Right atrium auricular region (tissue), 2 donors: ENCODE data around the gene PRICKLE3. TPM values are rescaled to one million over a fixed set of nuclear protein-coding genes. Genes with fewer than 3 reads are reported as not detected.

Experiments used
- DNase-seq: peaks from one replicate; pipeline ENCODE4 v3.0.0-alpha.2; 2019; ENCODE audit warnings: low spot score
- H3K27ac ChIP-seq, 2 donors: fragments of 200-600 bp; sonication (generic); 1 replicate in 1 of 2; 2 replicates in 1 of 2; pipeline ENCODE4 v1.5.1; 2016 to 2019
- H3K27me3 ChIP-seq, 2 donors: fragments of 200-600 bp; sonication (generic); one replicate each; pipeline versions ENCODE4 v1.5.1 to v1.6.0; 2017 to 2019
- H3K36me3 ChIP-seq: fragments of 200-600 bp; sonication (generic); one replicate; pipeline ENCODE4 v1.5.1; 2016
- H3K4me1 ChIP-seq, 2 donors: fragments of 200-600 bp; sonication (generic); one replicate each; pipeline versions ENCODE4 v1.5.1 to v1.6.0; 2017 to 2019
- H3K4me3 ChIP-seq, 2 donors: fragments of 200-600 bp; sonication (generic); 1 replicate in 1 of 2; 2 replicates in 1 of 2; pipeline ENCODE4 v1.5.1; 2017 to 2019; ENCODE audit warnings: mild to moderate bottlenecking in 1 of 2, moderate library complexity in 1 of 2
- H3K9me3 ChIP-seq, 2 donors: fragments of 200-600 bp; sonication (generic); one replicate each; pipeline ENCODE4 v1.5.1; 2019
- total RNA-seq, 2 donors: library from RNA; depleted of rRNA; stranded (reverse); fragments of >200 nt; gene quantifications; one replicate each; pipeline ENCODE4 v1.1.0, GENCODE V29; 2016
- TF ChIP-seq, protein P1 (sequence below), 2 donors: fragments of 200-600 bp; sonication (generic); IDR thresholded peaks; one replicate each; pipeline ENCODE4 v1.5.1; 2019; ENCODE audit warnings: antibody characterized with exemption in 2 of 2

The PRICKLE3 gene
- total RNA-seq, 2 donors from 2014 or later: 7.2 to 12.7 TPM

DNA sequence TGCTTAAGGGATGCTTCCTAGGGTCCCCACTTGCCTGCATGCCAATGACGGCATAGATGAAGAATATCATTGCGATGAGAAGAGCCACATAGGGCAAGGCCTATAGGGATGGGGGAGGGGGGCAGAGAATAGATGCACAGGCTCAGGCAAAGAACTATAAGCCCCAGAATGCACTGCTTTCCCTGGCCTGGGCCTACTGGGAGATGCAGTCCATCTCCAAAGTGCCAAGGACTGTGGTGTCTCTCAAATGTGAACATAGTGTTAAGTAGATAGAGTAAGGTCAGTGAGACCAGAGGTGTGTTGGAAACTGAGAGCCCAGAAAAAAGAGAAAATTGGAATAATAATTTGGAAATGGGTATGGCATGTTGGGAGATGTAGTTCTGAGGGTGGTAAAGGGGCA lies 26.0 kb upstream of the PRICKLE3 start:
- Histone ChIP-seq H3K9me3 (no peaks in the 10 kb centered on the region), H3K27me3 (no peaks in the 10 kb centered on the region), H3K27ac (no peak overlapping the region), H3K4me3 (no peak overlapping the region), H3K36me3 (no peaks in the 10 kb centered on the region), H3K4me1 (no peaks in the 10 kb centered on the region)
- no peak for DNase-seq
- TF ChIP-seq, protein P1, sequence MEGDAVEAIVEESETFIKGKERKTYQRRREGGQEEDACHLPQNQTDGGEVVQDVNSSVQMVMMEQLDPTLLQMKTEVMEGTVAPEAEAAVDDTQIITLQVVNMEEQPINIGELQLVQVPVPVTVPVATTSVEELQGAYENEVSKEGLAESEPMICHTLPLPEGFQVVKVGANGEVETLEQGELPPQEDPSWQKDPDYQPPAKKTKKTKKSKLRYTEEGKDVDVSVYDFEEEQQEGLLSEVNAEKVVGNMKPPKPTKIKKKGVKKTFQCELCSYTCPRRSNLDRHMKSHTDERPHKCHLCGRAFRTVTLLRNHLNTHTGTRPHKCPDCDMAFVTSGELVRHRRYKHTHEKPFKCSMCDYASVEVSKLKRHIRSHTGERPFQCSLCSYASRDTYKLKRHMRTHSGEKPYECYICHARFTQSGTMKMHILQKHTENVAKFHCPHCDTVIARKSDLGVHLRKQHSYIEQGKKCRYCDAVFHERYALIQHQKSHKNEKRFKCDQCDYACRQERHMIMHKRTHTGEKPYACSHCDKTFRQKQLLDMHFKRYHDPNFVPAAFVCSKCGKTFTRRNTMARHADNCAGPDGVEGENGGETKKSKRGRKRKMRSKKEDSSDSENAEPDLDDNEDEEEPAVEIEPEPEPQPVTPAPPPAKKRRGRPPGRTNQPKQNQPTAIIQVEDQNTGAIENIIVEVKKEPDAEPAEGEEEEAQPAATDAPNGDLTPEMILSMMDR (IDR thresholded peaks at IDR 0.05): no peak

DNA sequence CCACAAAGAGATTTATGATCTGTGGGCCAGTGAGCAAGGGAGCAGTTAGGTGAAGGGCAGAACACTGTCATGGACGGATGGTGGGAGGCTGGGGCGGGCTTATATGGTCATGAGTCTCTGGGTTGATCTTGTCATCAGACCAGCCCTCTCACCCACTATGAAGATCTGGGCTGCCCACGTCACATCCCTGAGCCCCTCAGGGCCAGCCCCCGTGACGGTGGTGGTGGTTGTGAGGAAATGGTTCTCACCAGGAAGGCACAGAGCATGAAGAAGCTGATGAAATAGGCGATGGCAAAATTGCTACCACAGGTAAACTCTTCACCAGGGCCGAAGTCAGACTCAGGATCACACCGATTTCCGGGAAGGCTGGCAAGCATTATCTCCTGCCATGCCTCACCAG lies 24.9 kb upstream of the PRICKLE3 start:
- no peak for DNase-seq
- H3K27me3 ChIP-seq: no peaks in the 10 kb centered on the region
- no peaks in the 10 kb centered on the region for H3K9me3 ChIP-seq
- TF ChIP-seq, protein P1 (IDR thresholded peaks at IDR 0.05): no peak
- H3K4me1 ChIP-seq: no peaks in the 10 kb centered on the region
- H3K4me3 ChIP-seq: no peak overlapping the region
- no peaks in the 10 kb centered on the region for H3K36me3 ChIP-seq
- H3K27ac ChIP-seq: no peak overlapping the region

DNA sequence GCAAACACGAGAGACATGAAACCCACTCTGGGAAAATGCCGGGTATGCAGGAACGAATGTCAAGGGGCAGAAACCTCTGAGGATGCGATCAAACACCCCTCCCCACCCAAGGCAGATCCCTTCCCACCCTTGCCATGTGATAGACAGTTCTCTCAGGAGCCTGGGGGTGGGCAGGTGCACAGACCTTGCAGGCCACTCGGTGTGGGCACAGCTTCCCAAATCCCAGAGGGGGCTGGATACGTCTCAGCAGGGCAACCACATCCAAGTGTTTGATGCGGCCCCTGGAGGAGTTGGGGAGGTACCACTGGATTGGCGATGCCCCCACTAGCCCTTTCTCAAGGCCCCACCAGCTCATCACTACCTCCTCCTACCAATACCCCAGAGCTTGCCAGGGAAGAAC lies 24.2 kb upstream of the PRICKLE3 start:
- Histone ChIP-seq H3K9me3 (no peaks in the 10 kb centered on the region), H3K27me3 (no peaks in the 10 kb centered on the region), H3K4me3 (no peak overlapping the region), H3K27ac (no peak overlapping the region), H3K4me1 (no peaks in the 10 kb centered on the region), H3K36me3 (no peaks in the 10 kb centered on the region)
- no peak for DNase-seq
- TF ChIP-seq, protein P1 (IDR thresholded peaks at IDR 0.05): no peak

DNA sequence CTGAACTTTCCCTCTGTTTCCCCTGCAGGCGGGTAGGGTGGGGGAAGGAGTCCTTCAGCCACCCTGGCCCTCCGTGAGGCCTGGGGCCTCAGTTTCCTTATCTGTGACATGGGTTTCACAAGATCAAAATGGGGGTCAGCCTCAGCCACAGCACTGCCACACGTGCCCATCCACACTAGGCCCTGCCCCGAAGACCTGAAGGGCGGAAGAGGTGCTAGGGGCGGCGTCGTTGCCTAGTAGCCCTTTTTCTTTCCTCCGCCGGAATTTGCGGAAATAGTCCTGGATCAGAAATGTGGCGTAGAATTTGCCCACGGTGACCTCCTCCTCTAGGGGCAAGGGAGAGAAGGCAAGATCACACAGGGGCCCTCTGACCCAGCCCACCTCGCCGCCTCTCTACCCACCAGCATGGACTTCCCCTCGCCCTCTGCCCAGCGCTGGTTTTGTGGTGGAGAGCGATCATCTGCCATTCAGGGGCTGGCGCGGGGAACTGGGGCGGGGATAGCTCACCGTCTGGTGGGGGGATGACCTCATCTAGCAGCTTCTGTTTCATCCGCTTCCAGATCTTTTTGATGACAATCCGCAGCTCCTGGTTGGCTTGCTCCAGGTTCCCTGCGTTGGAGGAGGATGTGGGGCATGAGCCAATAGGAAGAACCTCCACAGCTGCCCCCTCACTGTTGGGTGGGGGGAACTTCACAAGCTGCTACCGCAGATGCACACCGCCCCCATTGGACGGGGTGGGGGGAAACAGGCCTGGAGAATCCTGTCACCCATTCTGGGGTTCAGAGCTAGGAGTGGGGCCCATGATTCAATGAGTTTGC lies 23.5 kb upstream of the PRICKLE3 start:
- Histone ChIP-seq H3K4me3 (no peak overlapping the region), H3K36me3 (no peaks in the 10 kb centered on the region), H3K9me3 (no peaks in the 10 kb centered on the region), H3K4me1 (no peaks in the 10 kb centered on the region), H3K27ac (no peak overlapping the region), H3K27me3 (no peaks in the 10 kb centered on the region)
- no peak for DNase-seq
- TF ChIP-seq, protein P1 (IDR thresholded peaks at IDR 0.05): no peak

DNA sequence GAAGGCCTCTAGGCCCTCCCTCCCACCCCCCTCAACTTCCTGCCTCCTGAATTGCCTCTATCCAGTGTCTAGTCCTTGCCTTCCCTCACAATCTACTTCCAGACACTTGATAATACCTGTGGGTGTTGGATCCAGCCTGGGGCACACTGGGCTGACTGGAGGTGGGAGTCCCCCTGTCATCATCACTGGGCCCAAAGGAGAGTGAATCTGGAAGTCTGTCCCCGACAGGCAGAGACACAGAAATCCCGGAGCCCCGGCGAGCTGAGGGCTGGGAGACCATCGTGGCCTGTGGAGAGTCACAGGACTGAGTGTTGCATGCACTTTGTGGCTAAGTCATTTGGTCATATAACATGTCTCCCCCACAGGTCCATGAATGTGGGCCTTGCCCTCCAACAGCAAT lies 22.2 kb upstream of the PRICKLE3 start:
- TF ChIP-seq, protein P1 (IDR thresholded peaks at IDR 0.05): no peak
- no peak for DNase-seq
- Histone ChIP-seq H3K27me3 (no peaks in the 10 kb centered on the region), H3K27ac (no peak overlapping the region), H3K4me1 (no peaks in the 10 kb centered on the region), H3K36me3 (no peaks in the 10 kb centered on the region), H3K4me3 (no peak overlapping the region), H3K9me3 (no peaks in the 10 kb centered on the region)

DNA sequence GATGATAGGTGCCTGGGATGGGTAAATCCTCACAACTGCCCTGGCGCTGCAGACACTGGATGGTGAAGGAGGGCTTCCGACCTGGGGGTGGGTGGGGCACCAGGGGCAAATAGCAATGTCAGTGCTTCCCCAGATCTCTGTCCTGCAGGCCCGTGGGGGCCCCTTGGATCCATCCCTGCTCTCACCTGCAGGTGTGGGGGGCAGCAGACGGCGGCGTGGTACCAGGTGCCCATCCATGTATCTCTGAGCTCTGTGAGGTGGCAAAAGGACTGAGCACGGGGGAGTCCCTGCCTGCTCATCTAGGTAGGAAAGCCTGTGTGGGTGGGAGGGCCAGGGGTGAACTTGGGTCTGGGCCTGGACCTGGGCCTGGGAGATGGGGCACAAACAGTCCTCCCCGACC lies 20.4 kb upstream of the PRICKLE3 start:
- TF ChIP-seq, protein P1 (IDR thresholded peaks at IDR 0.05): no peak
- H3K27me3 ChIP-seq: no peaks in the 10 kb centered on the region
- H3K4me3 ChIP-seq: no peak overlapping the region
- no peaks in the 10 kb centered on the region for H3K9me3 ChIP-seq
- no peak for DNase-seq
- no peaks in the 10 kb centered on the region for H3K36me3 ChIP-seq
- H3K27ac ChIP-seq: no peak overlapping the region
- no peaks in the 10 kb centered on the region for H3K4me1 ChIP-seq
